Jurkat, Clone E6-1 (cell line): ENCODE results near the gene ADAMTS9.

Experiments
- DNase-seq: peaks from one replicate; pipeline ENCODE4 v3.0.0-alpha.2; 2011; ENCODE audit warnings: low read depth, low spot score
- H3K4me3 ChIP-seq: 2 replicates; pipeline ENCODE4 v1.5.1; 2011; ENCODE audit warnings: mild to moderate bottlenecking, low read length, control low read depth, moderate library complexity

Gene ADAMTS9

DNA sequence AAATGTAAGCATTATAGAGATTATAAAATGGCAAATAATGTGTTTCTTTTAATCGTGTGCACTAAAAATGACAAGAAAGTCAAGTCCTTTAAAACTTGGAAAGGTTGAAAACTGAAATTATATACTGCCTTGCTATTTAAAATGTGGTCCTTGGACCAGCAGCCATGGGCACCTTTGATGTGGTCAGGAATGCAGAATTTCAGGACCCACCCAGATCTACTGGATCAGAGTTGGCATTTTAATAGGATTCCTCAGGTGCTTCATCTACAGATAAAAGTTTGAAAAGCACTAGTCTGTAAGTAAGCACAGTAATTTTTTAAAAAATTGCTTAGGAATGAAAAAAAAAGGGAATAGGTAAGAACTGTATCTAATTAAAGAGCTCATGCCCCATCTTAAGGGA lies 55.8 kb downstream of the ADAMTS9 start:
- no peak for DNase-seq

DNA sequence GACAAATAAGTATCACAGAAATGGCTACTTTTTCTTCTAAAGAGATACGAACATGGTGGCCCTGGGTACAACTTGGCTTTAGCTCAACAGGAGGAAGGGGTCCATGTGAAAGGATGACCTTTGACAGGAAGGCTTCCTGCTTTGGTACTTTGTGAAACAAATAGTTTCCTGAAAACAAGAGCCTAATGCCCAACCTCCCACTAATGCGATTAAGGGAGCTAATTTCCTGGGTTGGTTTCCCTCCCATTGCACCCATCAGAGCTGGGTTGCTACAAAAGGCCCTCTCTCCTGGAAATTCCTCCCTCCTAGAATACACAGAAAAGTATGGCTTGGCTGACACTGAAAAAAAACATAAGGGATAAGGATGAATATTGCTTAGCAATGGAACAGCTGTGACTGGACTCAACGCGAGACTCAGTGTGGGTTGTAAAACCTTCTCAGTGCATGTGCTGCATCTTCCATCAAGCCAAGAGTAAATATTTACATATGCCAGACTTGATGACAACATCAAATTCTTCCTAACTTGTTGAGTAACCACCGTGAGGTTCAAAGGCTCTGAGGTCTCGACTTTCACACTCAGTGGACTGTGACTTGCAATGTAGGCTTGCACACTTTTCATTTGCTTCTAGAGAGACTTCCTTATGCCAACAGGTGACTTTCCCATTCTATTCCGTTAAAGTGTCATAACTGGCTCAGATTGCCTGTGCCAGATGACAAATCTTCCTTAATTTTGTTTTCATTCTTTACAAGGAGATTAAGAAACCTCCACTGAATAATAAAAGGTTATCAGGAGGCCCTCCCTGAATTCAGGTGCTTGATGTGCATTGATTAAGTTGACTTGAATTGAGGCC lies 60.1 kb downstream of the ADAMTS9 start:
- no peak overlapping the region for H3K4me3 ChIP-seq
- no peak for DNase-seq

More for the DNA sequence above, 55.8 kb downstream of the ADAMTS9 start:
- H3K4me3 ChIP-seq = no peak overlapping the region

DNA sequence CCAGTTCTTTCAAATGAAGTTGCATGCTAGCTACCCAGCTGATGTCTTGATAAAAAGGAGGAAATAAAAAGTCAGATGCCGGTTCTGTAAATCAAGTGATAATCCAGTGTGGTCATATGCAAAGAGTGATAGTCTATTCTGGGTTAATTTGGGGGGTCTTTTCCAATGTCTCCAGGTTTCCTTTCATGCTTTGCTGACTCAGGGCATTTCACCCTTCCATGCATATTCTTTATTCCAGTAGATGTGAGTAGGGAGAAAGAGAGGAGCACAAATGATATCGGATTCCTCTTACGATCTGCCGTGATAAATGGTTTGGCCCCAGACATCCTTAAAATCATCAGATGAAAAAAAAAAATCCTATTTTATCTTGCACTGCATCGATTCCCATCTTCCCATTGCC lies 60.8 kb downstream of the ADAMTS9 start:
- no peak overlapping the region for H3K4me3 ChIP-seq
- no peak for DNase-seq

DNA sequence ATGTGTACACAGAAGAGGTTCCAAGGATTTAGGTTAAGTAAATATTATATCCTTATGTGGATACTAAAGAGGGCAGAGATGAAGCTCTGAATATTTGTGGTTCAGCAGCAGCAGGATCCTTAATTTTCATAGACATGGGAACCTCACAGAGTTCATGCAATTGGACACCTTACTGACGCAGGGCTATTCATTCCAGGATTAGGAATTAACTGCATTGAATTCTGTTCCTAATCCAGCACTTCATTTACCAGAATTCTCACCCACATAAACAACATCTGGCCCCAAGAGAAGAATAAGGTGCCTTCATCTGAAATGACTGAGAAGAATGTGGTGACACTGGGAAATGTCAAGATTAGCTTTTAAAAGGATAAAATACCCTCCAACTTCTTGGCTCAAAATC lies 62.4 kb downstream of the ADAMTS9 start:
- H3K4me3 ChIP-seq = no peak overlapping the region

DNA sequence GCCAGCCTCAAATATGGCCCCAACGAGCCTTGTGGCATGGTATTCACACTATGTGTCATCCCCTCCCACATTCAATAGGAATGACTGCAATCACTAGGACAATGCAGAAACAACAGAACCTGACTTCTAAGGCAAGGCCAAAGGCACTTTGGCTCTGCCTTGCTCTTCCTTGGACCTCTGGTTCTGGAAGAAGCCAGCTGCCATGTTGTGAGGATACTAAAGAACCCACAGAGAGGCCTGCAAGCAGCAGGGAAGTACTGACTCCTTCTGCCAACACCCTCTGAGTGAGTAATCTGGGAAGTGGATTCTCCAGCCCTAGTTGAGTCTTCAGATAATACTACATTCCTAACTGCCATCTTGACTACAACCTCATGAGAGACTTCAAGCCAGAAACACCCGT lies 64.7 kb downstream of the ADAMTS9 start:
- DNase-seq = no peak
- H3K4me3 ChIP-seq = no peak overlapping the region

More for the DNA sequence above, 62.4 kb downstream of the ADAMTS9 start:
- no peak for DNase-seq

DNA sequence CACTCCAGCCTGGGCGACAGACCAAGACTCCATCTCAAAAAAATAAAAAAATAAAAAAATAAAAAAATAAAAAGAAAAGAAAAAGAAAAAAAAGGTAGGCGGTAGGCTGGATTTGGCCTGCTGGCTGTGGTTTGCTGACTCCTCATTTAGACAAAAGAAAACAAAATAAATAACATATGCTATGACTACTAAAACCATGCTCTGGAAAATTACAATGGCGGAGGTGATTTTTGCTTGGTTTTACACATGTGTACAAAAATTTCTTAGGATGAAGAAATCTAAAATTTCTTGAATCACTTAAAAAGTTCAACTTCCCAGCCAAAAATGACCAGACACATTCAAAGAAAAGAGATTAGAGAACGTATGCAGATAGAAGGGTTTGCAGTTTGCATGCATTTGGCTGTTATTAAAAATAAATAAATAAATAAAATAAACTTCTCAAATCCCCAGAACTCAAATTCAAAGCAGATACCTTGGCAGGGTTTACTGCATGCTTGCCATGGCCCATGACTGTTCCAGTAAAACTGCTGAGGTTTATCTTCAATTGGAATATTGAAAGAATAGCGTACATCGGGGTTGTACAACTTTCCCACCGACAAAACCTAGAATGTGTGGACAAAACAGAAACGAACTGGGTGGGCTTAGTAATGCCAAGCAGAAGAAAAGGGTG lies 65.9 kb downstream of the ADAMTS9 start:
- no peak overlapping the region for H3K4me3 ChIP-seq

DNA sequence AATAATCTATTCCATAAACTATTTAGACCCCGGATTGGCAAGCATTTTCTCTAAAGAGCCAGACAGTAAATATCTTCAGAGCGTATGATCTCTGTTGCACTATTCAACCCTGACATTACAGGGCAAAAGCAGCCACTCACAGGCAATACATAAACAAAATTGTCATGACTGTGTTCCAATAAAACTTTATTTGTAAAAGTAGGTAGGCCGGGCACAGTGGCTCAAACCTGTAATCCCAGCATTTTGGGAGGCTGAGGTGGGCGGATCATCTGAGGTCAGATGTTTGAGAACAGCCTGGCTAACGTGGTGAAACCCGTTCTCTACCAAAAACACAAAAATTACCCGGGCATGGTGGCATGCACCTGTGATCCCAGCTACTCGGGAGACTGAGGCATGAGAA lies 66.5 kb downstream of the ADAMTS9 start:
- H3K4me3 ChIP-seq = no peak overlapping the region
- no peak for DNase-seq

More for the DNA sequence above, 65.9 kb downstream of the ADAMTS9 start:
- DNase-seq = no peak

DNA sequence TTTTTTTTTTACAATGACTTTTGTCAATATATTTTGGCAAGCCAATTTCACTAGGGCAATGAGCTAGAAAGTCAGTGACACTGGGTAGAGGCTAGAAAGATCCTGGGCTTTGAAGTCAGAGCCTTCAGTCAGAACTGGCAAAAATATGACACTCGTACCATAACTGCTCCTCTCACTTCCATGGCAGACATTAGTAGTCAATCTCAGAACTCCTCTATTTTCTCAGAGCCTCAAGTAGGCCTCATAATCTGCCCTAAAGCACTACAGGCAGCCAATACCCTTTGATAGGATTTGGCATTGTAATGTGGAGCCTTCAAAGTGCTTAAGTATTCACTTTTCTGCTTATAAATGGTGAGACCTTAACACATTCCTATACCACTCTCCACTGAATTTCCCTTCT lies 67.8 kb downstream of the ADAMTS9 start:
- H3K4me3 ChIP-seq = no peak overlapping the region
- DNase-seq = no peak

DNA sequence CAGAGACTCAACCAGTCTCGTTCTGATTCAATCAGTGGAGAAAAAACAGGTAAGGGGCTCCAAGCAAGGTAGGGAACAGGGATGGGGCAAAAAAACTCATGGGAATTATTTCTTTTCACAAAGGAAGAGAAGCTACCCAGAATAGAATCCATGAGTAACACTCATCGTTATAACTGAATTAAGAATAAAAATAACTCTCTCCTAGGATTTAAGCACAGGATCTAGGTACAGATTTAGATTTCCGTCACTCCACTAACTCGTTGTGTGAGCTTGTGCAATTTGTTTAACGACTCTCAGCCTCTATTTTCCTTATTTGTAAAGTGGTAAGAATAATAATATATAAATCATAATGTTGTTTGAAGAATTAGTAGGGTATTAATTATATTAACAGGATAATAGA lies 68.6 kb downstream of the ADAMTS9 start:
- no peak overlapping the region for H3K4me3 ChIP-seq
- no peak for DNase-seq

DNA sequence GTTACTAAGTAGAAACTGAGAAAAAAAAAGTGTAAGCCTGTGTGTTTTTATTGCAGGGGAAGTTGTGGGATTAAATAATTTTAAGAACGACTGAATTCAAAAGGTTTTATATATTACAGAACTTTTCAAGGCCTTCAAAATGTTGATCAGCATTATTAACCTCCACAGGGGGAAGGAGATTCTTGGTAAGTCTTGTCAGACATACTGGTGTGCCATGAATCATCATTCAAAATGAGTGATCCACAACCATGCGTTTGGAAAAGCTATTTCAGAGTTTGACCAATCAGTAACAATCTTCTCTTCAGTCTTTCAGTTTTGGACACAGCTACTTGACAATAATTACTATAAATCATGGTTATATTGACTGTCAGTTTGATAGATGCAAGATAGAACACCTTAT lies 70.2 kb downstream of the ADAMTS9 start:
- no peak for DNase-seq
- no peak overlapping the region for H3K4me3 ChIP-seq

DNA sequence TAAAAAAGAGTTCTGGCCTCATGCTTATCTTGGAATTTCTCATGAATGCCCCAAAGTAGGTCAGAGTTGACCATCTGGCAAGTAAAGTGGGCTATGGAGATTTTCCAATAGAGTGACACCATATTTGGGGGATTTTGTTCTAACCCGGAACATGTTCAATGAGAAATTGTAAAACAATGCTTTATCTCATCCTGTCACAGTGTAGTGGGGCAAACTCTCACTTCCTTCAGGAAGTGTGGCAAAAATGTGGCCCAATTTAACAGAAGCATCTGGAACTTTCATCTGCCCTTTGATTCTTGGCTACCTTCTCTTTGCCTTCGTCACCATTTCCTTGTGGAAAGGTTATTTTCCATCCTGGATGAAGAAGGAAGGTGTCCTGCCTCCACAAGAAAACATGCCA lies 70.8 kb downstream of the ADAMTS9 start:
- no peak for DNase-seq
- H3K4me3 ChIP-seq = no peak overlapping the region

DNA sequence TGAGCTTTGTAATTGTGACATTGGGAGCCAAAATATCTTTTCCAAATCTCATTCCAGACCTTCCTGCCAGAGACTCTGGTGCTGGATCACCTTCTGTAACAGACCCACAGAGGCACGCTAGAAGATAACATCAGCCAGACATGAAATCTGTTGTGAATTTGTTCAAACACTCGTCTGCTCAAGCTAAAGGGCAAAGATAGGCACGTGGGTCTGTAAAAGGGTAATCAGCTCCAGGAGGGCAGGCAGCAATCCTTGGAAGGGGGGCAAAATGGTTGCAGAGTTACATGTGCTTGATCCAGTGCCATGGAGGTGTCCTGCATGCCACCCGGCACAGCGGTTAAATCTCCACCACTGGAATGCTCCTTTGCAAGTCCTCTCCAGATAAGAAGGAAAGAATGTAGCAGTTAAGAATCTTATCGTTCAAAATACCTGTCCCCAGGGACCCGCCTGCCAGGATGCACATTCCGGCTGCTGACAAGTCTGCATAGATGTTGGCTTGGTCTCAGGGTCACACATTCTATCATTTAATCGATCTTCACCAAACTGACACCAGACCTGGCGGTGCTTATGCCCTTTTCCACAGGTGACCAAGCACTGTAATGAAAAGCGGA lies 74.8 kb downstream of the ADAMTS9 start:
- DNase-seq = no peak
- no peak overlapping the region for H3K4me3 ChIP-seq

DNA sequence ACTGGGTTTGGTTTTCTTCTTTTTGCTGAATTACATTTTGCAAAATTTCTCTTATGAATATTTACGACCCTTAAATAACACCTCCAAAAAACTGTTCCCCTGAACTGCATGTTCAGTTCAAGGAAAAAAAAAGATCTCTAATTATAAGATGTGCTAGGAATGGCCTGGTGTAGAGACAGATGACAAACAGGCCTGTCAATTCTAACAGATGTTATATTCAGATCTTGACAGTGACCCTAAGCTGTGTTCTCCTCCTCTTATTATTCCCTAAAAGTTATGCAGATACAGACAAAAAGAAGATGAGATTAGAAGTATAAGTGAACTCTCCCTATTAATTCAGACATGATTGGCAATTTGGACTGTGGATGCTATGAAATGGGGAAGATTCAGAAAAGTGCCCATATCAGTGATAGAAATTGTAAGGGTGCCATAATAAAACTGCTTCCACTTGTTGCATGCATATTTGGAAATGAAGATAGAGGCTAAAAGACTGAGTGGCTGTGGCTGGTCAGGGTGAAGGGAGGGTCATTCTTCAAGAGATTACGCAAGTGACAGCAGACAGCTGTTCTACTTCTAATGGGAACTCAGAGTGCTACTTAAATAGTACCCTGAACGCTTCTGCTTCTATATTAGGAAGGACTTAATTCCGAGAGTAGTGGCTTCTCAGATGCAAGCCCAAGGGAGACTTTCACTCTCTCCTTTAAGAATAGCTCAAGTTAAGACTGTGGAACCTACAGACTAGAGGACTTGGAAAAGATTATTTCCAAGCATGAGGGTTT lies 75.5 kb downstream of the ADAMTS9 start:
- no peak overlapping the region for H3K4me3 ChIP-seq
- no peak for DNase-seq

DNA sequence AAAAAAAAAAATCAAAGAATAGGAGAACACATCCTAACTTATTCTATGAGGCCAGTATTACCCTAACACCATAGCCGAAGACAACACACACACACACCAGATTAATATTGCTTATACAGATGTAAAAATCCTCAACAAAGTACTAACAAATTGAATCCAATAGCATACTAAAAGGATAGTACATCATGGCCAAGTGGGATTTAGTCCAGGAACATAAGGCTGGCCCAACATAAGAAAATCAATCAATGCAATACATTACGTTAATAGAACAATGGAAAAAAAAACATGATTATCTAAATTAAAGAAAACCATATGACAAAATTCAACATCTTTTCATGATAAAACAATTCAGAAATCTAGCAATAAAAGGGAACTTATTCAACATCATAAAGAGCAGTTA lies 79.1 kb downstream of the ADAMTS9 start:
- DNase-seq = no peak
- no peak overlapping the region for H3K4me3 ChIP-seq

DNA sequence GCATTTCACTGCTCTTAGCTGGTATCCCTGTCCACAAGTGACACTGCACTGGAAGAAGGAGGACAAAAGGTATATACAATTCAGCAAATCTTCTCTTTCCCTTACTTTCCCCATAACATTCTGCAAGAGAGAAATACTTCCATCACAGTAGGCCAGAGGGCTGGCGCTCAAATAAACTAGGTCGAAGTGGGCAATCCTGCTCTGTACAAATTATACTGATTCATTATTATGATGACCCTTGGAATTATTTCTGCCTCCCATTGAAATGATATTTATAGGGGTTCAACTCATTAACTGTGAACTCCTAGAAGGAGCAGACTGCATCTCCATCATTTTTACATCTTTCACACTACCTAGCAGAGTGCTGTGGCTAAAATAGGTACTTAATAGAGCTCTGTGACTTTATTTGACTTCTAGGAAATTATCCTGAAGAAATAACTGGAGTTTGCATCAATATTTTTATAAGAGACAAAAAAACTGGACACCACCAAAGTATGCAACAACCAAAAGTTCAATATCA lies 80.7 kb downstream of the ADAMTS9 start:
- DNase-seq = no peak
- H3K4me3 ChIP-seq = no peak overlapping the region

DNA sequence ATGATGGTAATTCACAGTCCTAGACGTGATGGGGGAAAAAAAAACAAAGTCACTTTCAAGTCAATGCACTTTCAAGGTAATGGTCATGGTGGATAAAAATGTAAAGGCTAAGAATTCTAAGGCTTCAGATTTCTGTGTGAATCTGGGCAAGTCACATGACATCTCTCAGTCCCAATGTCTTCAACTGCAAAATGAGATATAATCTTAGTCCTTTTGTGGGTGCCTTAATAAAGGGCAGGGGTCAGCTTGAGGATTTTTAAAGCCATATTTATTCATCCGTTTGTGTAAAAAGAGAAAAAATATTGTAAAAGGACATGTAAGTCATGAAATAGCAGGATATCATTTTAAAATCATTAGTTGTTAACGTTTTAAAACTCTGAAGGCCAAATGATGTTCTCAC lies 83.5 kb downstream of the ADAMTS9 start:
- no peak overlapping the region for H3K4me3 ChIP-seq

DNA sequence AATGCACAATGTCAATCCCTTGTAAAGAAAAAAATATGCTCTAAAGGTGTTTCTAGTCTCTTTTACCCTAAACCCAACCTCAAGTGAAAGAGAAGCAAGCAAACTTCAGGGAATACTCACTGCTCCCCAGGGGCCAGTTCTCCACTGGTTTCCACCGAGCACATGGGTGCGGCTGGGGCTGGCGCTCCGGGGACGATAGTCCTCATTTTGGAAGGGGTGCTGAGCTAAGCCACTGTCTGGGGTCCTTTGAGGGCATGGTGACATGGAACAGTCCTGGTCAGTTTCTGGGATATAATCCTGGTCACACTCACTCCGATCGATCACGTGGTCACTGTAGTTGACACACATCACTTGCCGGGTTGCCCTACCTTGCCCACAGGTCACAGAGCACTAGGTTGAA lies 86.0 kb downstream of the ADAMTS9 start:
- no peak overlapping the region for H3K4me3 ChIP-seq

More for the DNA sequence above, 83.5 kb downstream of the ADAMTS9 start:
- DNase-seq = no peak

DNA sequence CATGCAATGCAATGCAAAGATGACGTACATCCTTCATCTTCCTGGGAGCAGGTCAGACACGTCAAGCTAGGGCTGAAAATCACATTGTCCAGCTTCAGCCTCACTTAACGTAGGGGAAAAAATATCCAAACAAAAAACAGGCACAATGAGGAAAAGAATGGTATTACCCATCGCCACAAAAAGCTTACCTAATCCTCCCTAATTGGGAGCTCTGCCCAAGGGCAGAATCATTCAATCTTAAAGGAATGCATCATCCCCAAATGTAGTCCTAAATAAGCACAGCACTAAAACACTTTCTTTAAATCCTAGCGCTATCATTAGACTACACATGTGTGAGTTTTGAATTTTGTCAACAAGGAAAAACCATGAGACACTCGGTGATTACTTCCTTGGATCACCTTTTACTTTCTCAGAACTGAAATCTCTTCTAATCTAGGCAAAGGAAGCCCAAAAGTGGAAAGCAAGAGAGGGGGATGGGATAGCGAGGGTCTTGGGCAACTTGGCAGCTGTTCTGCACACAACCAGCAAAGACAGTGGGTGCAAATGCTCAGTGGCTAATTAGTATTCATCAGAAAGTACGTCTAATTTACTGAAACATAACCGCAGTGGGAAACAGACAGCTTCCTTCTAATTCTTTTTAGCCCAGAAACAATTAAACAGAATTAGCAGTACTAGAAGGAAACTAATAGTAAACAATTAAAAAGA lies 87.4 kb downstream of the ADAMTS9 start:
- no peak for DNase-seq
- no peak overlapping the region for H3K4me3 ChIP-seq

More for the DNA sequence above, 86.0 kb downstream of the ADAMTS9 start:
- DNase-seq = no peak

DNA sequence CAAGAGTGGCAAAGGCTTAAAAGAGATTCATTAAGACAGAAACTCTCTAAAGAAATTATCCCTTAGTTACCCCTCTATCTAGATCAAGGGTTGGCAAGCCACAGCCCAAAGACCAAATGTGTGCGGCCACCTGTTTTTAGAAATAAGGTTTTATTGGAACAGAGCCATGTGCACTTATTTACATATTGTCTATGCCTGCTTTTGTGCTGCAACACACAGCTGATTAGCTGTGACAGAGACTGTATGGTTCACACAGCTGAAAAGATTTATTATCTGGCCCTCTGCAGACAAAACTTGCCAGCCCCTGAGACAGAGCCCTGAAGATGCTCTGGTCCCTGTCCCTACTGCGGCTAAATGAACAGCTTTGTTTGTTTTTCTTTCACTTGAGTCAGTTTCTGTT lies 88.1 kb downstream of the ADAMTS9 start:
- no peak overlapping the region for H3K4me3 ChIP-seq
- no peak for DNase-seq
